GM21526 (cell line): ENCODE measurements around the gene PCDHGC5.

Source experiments
- ATAC-seq: cut with Tn5 transposase; IDR thresholded peaks from one replicate; pipeline ENCODE4 v1.9.1; 2021; ENCODE audit warnings: moderate library complexity; ENCODE audit not compliant: unreplicated experiment, low FRiP score

Gene PCDHGC5

GRCh38 chr5:141527426-141527825 is 38.5 kb downstream of the PCDHGC5 start:
- no peak for ATAC-seq

- ATAC-seq: no peak
Observed at GRCh38 chr5:141528291-141528984, 39.6 kb downstream of the PCDHGC5 start.

DNA sequence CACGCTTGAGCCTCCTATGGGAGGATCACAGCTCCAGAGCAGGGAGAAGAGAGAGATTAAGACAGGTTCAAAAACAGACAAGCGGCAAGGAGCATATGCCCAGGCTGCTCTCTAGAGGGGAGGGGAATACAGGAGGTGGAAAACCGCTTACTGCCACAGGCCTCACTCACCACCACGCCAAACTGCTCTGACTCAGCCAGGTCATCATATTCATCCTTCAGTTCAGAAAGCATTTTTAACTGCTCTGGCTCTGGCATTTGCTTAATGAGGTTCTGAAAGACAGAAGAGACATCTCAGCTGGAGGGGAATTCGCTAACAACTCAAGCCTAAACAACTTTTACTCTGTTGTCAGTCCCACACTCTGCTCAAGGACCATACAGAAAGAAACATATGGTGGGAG is 40.1 kb downstream of the PCDHGC5 start:
- no peak for ATAC-seq

- peak; percentile 69 for ATAC-seq
Observed at GRCh38 chr5:141529873-141530272, 41.0 kb downstream of the PCDHGC5 start.

DNA sequence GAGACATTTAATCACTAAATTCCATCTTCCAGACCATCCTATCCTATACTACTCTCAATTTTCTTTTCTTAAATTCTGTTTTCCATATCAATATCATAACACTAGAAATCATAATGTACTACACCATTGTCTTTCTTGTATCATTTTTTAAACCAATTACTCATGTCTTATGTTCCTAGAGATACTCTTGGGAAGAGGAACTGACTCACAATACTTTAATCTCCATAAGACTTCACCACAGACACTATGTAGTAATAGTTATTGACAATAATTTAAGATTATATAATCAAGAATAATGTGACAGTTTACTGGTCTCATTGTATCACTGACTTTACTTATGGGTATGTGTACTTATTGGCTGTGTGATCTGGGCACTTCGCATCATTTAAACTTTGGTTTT is 43.8 kb downstream of the PCDHGC5 start:
- no peak for ATAC-seq

- ATAC-seq: no peak
Observed at GRCh38 chr5:141533897-141534296, 45.0 kb downstream of the PCDHGC5 start.

- ATAC-seq: no peak
Observed at GRCh38 chr5:141534492-141535213, 45.8 kb downstream of the PCDHGC5 start.
